GM21825 (cell line): Measurements from ENCODE around the gene GAS7.

Source experiments
- ATAC-seq: cut with Tn5 transposase; IDR thresholded peaks from one replicate; pipeline ENCODE4 v1.9.1; 2021; ENCODE audit warnings: mild to moderate bottlenecking, moderate library complexity; ENCODE audit not compliant: unreplicated experiment

GAS7 gene

DNA sequence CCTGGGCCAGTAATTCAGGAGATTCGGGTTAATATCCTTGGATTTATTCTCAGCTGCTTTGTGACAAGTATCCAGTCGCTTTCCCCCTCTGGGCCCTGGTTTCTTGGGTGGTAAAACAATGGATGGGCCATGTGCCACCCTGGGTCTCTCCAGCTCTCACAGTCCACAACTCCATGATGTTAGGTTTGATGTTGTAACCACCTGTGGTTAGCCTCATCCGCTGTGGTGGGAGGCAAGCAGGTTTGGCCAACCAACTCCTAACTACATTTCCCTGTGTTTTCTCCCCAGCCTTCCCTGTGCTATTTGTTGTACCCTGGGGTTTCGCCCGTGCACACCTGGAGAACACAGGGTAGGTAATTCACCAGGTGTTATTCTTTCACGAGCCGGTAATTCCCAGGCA lies 337.6 kb downstream of the GAS7 start:
- no peak for ATAC-seq
